DMS 273 (cell line): ENCODE measurements around the gene DYNC1I1.

Experiments used
- DNase-seq: peaks from one replicate; lab custom pipeline; 2025; ENCODE audit not compliant: unreplicated experiment; lab: John Stamatoyannopoulos, UW

Gene DYNC1I1

DNA sequence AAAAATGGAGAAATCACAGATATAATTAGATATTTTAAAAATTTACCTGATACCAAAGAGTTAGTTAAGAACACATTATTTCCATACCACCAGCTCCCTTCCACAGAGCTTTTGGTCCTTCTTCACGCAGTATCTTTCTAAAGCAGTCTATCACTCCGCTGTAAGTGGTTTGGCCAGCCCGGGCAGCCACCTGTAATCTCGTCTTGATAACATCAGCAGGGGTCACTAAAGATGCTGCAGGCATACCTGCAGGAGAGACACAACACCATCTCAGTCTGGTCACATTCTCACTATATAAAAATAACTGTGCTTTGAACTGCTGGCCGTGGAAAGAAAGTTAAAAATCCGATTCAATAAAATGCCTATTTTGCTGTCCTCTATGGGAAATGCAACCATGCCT lies 349.4 kb downstream of the DYNC1I1 start:
- DNase-seq: no peak

- no peak for DNase-seq
Observed at GRCh38 chr7:96122746-96123145, 350.4 kb downstream of the DYNC1I1 start.

- no peak for DNase-seq
Observed at GRCh38 chr7:96126382-96126781, 354.0 kb downstream of the DYNC1I1 start.

DNA sequence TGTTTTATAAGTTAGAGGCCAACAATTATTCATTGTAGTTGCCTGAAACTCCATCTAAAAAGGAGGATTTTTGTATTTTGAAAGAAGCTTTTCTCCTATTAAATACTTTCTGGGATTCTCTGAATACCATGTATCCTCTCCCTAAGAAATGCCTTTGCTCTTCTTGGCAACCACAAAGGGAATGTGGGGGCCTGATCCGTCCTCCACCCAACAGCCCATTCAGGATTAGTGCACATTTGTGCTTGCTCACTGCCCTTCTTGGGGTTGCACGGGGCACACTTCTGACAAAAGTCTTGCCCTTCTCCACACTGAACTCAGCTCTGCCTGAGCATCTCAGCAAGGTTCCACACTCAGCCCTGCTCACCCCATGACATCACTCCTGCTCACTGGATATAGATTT lies 355.4 kb downstream of the DYNC1I1 start:
- no peak for DNase-seq

- DNase-seq: peak; percentile 30
Observed at GRCh38 chr7:96131525-96131924, 359.2 kb downstream of the DYNC1I1 start.

DNA sequence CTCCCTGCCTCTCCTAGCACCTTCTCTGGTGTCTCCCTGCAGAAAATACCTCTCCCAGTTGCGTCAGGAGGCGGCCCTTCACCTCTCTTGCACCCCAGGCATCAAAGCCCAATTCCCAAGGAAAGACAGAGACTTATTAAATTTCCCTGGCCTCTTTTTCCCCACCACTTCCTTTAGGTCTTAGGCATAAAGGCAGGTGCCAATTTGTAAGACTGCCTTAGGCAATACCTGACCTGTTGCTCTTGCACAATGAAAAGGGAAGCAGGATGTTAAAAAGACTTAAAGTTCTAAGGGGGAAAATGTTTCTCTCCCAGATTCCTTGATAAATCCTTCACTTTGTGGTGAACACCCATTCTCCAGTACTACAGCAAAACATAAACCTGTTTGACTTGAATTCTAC lies 362.9 kb downstream of the DYNC1I1 start:
- no peak for DNase-seq

- no peak for DNase-seq
Observed at GRCh38 chr7:96136600-96137239, 364.4 kb downstream of the DYNC1I1 start.

GRCh38 chr7:96143495-96144259 lies 371.3 kb downstream of the DYNC1I1 start:
- DNase-seq: no peak

- no peak for DNase-seq
Observed at GRCh38 chr7:96144260-96144526, 371.8 kb downstream of the DYNC1I1 start.
